ENCODE results near the gene PXDN. TPM values are rescaled to one million over a fixed set of nuclear protein-coding genes. Genes with fewer than 3 reads are reported as not detected.
A peak's percentile ranks its signal among the peaks of the same experiment; 100 is the strongest.

The PXDN gene
- total RNA-seq, 4 donors from 2014 or later = 26.6 to 254 (median 59.8) TPM

DNA sequence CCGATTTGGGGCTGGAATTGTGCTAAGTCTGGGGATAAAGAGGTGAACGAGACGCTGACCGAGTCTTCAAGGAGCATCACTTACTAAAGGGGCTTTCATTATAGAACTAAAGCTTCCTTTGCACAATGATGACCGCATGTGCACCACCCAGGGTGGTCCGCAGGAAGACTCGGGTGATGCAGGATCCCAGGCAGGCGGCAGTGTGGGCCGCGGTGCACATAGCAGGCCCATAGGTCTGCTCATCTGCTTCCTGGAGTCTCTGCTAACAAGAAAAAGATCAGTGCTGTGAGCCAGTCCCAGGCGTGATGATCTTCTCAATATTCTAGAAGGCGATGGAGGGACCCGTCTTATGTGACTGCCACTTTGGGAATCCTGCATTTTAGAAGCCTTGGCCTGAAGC is 122.8 kb downstream of the PXDN start:
- no peaks in the 10 kb centered on the region for H3K36me3 ChIP-seq
- intact Hi-C loops (cut with DNase I; ENCODE audit: low total_unique reads) = no loop called here

DNA sequence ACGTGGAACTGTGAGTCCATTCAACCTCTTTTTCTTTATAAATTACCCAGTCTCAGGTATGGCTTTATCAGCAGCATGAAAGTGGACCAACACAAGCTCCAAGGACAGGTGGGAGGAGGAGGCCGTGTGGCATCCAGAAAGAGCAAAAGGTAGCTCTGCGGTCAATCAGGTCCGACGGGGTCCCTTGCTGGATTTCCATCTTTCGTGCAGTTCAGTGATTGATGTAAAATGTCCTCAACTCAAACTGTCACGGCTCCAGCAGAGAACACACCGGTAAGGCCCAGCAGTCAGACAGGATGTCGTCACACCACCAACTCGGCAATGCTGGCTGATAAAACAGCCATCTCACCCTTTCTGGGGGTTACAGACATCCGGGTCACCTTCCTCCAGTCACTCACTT is 123.3 kb downstream of the PXDN start:
- DNase-seq = no peak

More for the DNA sequence above, 122.8 kb downstream of the PXDN start:
- no peak for DNase-seq
- Histone ChIP-seq H3K27me3 (no peaks in the 10 kb centered on the region), H3K9me3 (no peaks in the 10 kb centered on the region), H3K27ac (no peak overlapping the region), H3K4me3 (no peak overlapping the region), H3K4me1 (no peaks in the 10 kb centered on the region)
- no peak for TF ChIP-seq POLR2A (IDR thresholded peaks at IDR 0.05)
- TF ChIP-seq, protein P1, sequence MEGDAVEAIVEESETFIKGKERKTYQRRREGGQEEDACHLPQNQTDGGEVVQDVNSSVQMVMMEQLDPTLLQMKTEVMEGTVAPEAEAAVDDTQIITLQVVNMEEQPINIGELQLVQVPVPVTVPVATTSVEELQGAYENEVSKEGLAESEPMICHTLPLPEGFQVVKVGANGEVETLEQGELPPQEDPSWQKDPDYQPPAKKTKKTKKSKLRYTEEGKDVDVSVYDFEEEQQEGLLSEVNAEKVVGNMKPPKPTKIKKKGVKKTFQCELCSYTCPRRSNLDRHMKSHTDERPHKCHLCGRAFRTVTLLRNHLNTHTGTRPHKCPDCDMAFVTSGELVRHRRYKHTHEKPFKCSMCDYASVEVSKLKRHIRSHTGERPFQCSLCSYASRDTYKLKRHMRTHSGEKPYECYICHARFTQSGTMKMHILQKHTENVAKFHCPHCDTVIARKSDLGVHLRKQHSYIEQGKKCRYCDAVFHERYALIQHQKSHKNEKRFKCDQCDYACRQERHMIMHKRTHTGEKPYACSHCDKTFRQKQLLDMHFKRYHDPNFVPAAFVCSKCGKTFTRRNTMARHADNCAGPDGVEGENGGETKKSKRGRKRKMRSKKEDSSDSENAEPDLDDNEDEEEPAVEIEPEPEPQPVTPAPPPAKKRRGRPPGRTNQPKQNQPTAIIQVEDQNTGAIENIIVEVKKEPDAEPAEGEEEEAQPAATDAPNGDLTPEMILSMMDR (IDR thresholded peaks at IDR 0.05) = no peak

DNA sequence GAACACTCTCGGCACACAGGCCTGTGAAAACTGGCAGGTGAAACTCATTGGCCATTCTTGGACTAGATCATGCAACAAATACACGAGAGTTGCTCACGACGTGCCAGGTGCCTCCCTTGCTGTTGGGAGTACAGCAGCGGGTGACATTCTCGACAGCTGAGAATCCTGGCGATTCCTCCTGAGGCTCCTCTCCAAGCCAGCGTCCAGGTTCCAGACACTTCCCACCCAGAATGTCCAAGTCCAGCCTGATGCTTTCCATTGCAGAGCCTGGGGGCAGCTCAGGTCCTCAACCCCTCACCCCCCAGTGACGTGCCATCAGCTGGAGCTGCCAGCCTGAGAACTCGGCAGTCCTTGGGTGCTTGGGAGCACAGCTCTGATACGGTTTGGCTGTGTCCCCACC is 124.2 kb downstream of the PXDN start:
- intact Hi-C loops (cut with DNase I; ENCODE audit: low total_unique reads) = no loop called here
- Histone ChIP-seq H3K27ac (peak overlapping the region; percentile 33 to 36), H3K36me3 (no peaks in the 10 kb centered on the region), H3K4me3 (no peak overlapping the region), H3K27me3 (no peaks in the 10 kb centered on the region), H3K9me3 (no peaks in the 10 kb centered on the region), H3K4me1 (no peaks in the 10 kb centered on the region)
- no peak for TF ChIP-seq POLR2A (IDR thresholded peaks at IDR 0.05)
- TF ChIP-seq, protein P1 (IDR thresholded peaks at IDR 0.05) = no peak
- no peak for DNase-seq

More for the DNA sequence above, 123.3 kb downstream of the PXDN start:
- Histone ChIP-seq H3K36me3 (no peaks in the 10 kb centered on the region), H3K4me1 (no peaks in the 10 kb centered on the region), H3K27me3 (no peaks in the 10 kb centered on the region), H3K9me3 (no peaks in the 10 kb centered on the region), H3K27ac (no peak overlapping the region), H3K4me3 (no peak overlapping the region)
- TF ChIP-seq, protein P1 (IDR thresholded peaks at IDR 0.05) = no peak
- TF ChIP-seq POLR2A (IDR thresholded peaks at IDR 0.05) = no peak
- intact Hi-C loops (cut with DNase I; ENCODE audit: low total_unique reads) = no loop called here

DNA sequence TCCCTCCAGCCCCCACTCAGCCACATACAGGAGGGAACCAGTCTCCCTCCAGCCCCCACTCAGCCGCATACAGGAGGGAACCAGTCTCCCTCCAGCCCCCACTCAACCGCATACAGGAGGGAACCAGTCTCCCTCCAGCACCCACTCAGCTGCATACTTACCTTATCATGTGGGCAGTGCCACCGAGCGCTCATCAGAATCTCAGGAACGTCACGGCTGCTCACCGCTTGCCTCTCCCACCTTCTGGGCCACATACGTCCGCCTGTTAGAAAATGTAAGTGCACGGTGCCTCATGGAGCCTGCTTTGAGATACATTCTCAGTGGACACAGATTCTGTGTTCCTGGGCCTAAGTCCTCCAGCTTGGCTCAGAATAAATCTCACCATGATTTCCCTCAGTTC is 124.8 kb downstream of the PXDN start:
- intact Hi-C loops (cut with DNase I; ENCODE audit: low total_unique reads) = no loop called here
- Histone ChIP-seq H3K9me3 (no peaks in the 10 kb centered on the region), H3K27ac (peak overlapping the region; percentile 33 to 36), H3K4me3 (no peak overlapping the region), H3K36me3 (no peaks in the 10 kb centered on the region), H3K4me1 (no peaks in the 10 kb centered on the region), H3K27me3 (no peaks in the 10 kb centered on the region)
- no peak for DNase-seq
- TF ChIP-seq POLR2A (IDR thresholded peaks at IDR 0.05) = no peak
- TF ChIP-seq, protein P1 (IDR thresholded peaks at IDR 0.05) = no peak

DNA sequence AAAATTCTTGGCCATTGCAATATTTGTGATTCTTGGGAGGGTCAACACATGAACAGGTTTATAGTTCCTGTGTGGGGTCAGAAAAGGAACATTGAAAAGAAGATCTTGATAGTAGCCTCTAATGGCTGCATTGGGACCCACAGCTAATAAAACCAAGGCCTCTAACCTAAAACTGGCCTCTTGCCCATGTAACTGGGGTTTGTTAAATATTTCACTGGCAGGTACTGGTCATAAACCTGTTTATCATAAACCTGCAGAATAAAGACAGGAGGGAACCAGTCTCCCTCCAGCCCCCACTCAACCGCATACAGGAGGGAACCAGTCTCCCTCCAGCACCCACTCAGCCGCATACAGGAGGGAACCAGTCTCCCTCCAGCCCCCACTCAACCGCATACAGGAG is 125.3 kb downstream of the PXDN start:
- no peak overlapping the region for H3K4me3 ChIP-seq
- H3K27ac ChIP-seq = peak overlapping the region; percentile 5 to 49
- H3K4me1 ChIP-seq = no peaks in the 10 kb centered on the region
- no peaks in the 10 kb centered on the region for H3K27me3 ChIP-seq
- no peaks in the 10 kb centered on the region for H3K36me3 ChIP-seq
- no peak for TF ChIP-seq POLR2A (IDR thresholded peaks at IDR 0.05)
- TF ChIP-seq, protein P1 (IDR thresholded peaks at IDR 0.05) = no peak
- no peaks in the 10 kb centered on the region for H3K9me3 ChIP-seq
- intact Hi-C loops (cut with DNase I; ENCODE audit: low total_unique reads) = no loop called here
- DNase-seq = no peak
